GM18867 (cell line): ENCODE measurements around the gene RIT1.
A peak's percentile ranks its signal among the peaks of the same experiment; 100 is the strongest.
"Not testable (repeated sequence)": the region's sequence is repeated elsewhere in the genome, so short reads cannot be mapped to it uniquely, and the experiment has no call there.

Source experiments
- ATAC-seq: cut with Tn5 transposase; IDR thresholded peaks from one replicate; pipeline ENCODE4 v1.9.1; 2021; ENCODE audit warnings: mild to moderate bottlenecking, moderate library complexity; ENCODE audit not compliant: unreplicated experiment

The RIT1 gene

GRCh38 chr1:155934097-155934935 is 23.2 kb upstream of the RIT1 start, which contains the start of gene KHDC4:
Gene KHDC4 (minus strand): TSS chr1:155934413. CDS start chr1:155934373, 40 bp downstream.
- peak; percentile 91 for ATAC-seq

DNA sequence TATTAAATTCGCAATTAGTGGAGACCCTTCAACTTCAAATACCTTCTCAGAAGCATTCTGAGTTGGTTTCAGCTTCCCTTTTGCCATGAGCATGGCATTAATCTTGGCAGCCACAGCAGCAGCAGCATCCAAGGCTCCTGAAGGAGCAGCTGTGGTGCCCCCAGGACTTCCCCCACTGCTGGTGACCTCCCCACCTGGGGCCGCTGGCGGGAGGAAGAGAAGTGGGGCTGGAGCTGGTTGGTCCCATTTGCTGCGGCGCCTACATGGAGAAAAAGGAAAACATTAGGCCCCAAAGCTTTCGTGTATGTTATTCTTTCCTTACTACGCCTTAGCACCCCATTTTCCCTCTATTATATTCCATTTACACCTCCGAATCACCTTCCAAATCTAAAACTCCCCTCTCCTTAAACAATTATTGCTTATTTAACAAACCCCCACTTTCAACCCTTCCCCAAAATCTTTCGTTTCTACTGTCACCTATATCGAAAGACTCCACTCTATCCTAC is 22.5 kb upstream of the RIT1 start:
- ATAC-seq: no peak

DNA sequence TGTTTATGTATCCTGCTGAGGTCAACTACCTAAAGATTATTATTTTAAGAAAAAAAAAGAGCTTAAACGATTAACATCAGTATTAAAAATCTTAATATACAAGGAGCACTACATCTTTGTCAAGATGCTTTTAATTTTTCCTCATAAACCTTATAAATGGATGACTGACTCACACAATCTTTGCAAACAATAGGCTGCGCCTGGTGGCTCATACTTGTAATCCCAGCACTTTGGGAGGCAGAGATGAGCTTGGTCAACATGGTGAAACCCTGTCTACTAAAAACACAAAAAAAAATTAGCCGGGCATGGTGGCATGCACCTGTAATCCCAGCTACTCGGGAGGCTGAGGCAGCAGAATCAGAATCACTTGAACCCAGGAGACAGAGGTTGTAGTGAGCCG is 21.3 kb upstream of the RIT1 start:
- ATAC-seq: no peak

DNA sequence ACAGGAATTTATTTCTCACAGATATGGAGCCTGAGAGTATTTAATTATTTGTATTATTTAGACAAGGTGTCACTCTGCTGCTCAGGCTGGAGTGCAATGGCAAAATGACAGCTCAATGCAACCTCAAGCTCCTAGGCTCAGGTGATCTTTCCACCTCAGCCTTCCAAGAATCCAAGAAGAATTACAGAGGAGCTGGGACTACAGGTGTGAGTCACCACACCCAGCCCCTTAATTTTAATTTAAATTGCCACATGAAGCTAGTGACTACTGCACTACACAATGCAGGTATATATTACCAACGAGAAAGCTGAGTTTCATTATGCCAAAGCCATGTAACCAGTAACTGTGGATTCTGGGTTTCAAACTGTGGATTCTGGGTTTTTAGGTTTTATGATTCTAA is 20.9 kb upstream of the RIT1 start:
- ATAC-seq: no peak

DNA sequence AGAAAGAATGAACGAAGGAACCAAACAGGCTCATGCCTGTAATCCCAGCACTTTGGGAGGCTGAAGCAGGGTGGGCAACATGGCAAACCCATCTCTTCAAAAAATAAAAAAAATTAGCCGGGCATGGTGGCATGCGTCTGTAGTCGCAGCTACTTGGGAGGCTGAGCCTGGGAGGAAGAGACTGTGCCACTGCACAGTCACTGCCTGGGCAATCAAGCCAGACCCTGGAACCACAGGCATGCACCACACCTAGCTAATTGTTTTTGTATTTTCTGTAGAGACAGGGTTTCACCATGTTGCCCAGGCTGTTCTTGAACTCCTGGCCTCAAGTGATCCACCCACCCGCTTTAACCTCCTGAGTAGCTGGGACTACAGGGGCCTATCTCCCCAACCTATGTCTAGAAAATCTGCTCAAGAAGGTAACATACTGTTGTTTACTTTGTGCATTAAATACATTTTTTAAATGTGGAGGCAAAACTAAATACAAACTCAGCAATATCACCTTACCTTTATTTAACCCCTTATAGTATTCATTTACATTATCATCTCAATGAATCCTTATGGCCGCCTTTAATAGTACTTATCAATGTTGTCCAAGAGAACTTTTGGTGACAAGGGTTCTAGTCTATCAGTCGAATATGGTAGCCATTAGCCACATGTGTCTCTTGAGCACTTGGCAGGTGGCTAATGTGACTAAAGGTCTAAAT is 20.3 kb upstream of the RIT1 start:
- ATAC-seq: no peak

- not testable (repeated sequence) for ATAC-seq
Observed at GRCh38 chr1:155930725-155931124, 19.6 kb upstream of the RIT1 start.

DNA sequence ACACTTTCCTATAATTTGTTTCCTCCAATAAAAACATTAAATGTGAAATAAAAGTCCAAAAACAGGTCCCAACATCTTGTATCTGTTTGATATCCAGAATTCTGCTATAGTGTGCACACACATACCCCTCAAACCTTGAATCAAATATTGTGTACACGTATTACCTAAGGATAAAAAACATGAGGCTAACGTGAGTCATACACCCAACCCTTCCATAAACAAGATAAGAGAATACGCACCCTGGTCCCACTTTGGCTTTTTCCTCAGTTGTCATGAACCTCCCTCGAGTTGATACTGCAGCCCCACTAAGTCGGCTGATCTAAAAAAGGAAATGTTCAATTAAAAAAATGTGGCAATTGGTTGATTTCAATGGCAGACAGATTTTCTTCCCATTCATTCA is 17.9 kb upstream of the RIT1 start:
- no peak for ATAC-seq

- ATAC-seq: no peak
Observed at GRCh38 chr1:155925506-155925905, 14.4 kb upstream of the RIT1 start.

- no peak for ATAC-seq
Observed at GRCh38 chr1:155920717-155921116, 9.6 kb upstream of the RIT1 start.

GRCh38 chr1:155919801-155920200 is 8.7 kb upstream of the RIT1 start:
- no peak for ATAC-seq

GRCh38 chr1:155918660-155919059 is 7.5 kb upstream of the RIT1 start:
- ATAC-seq: no peak

GRCh38 chr1:155913969-155914757 is 3.0 kb upstream of the RIT1 start:
- no peak for ATAC-seq

- ATAC-seq: peak; percentile 27
Observed at GRCh38 chr1:155912056-155912536, 947 bp upstream of the RIT1 start.

DNA sequence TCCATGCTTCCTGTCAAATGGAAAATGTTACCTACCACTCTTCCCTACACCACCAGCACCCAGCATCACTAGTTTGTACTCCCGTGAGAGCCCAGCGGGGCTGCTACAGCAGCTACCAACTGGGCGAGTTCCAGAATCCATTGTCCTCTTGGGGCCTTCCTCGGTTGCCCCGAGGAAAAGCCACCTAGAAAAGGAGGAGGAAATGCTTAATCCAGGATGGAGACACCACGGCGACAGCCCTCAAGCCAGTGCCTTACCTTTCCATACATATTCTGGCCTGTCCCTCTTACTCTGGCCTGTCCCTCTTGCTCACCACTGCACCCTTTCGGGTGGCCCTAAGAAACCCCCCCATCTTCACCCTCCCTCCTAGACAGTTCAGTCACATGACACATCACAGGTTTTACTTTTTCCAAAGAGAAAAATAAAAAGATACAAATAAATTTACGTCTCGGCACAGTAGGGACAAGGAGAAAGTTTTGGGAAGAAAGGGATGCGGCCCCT is 478 bp downstream of the RIT1 start:
- ATAC-seq: no peak

GRCh38 chr1:155909894-155910293 is 1.3 kb downstream of the RIT1 start:
- ATAC-seq: no peak

DNA sequence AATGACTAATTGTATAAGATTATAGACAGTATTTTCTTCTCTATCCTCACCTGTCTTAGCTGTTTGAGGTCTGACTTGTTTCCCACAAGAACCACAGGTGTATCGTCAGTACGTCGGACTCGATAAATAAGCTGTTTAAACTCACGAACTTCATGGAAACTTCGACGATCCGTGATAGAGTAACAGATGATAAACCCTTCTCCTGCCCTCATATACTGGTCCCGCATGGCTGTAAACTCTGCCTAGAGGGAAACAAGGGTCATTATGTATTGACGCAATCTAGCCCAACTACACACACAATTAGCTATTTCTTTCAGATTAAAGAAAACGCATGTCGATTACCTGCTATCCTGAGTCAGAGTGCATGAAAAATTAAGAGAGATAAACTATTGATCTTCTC is 6.9 kb downstream of the RIT1 start:
- ATAC-seq: no peak

DNA sequence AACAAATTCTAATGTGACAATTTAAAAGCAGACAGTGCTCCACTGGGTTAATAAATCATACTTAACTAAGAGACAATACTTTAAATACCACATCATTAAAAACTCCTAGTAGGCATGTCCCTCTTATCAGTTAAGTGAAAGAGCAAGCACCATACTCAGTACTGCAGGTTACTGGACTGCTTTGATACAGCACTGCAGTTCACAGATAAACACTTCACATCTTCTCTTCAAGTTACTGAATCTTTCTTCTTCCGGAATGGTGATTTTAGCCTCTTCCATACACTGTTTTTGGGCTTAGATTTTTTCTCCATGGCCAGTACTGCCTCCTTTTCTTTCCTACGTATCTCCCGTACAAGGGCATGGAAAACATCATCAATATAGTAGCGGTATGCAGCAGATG is 11.0 kb downstream of the RIT1 start:
- ATAC-seq: no peak

DNA sequence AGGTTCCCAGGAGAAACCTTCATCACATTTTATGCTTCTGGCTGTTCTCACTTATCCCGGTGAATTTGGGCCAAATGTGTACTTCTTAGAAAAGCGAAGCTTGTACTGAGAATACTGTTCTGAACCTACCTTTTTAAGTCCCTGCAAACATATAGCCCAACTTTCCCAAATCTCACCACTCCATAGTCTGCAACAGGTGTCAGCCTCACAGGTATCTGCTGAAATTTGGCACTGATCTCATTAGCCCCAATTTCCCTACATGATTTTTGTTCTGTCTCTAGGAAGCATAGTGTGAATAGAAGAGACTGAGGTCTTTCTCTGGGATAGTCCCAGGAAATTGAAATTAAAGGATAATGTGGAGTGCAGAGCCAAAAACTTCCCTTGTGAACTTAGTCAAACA is 11.5 kb downstream of the RIT1 start:
- no peak for ATAC-seq

DNA sequence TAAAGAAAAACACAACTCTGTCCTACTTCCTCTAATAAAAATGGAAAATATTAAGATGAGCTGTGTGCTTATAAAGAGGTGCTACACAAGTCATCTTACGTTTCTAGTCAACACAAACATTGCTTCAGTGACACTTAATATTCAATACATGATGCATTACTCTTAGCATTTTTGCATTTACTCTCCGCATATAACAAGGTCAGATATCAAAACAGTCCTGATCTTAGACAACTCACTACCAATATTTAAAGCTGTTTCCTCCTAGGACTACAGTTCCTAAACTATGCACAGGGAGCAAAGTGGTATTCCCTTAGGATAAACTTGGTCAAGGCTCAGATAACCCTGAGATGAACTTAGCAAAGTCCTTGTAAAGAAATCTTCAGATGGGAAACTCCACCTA is 12.3 kb downstream of the RIT1 start:
- ATAC-seq: no peak

DNA sequence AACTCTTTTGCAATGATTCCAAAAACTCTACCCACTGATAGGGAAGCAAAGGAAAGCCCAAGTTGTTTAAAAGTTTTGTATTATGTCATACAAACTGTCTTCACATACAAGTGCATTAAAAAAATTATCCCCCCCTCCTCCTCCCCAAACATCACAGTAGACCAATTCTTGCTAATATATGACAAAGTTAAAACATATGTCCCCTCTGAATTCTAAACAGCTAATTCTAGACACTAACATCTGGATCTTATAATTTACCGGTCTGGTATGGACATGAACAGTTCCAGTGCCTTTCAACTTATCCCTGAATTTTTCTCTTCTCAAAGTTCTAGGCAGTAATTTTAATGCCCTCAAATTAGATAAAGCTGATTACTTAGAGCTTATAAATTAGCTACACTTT is 13.4 kb downstream of the RIT1 start:
- no peak for ATAC-seq

- ATAC-seq: not testable (repeated sequence)
Observed at GRCh38 chr1:155896476-155896875, 14.7 kb downstream of the RIT1 start.
